HFF-Myc (cell line): ENCODE data around the gene EVA1C.

Experiments
- DNase-seq: peaks from one replicate; pipeline ENCODE4 v3.0.0-alpha.2; 2011; ENCODE audit warnings: low read depth; ENCODE audit errors: extremely low read depth
- H3K4me3 ChIP-seq: replicated peaks from 2 replicates; pipeline ENCODE4 v1.5.1; 2011; ENCODE audit warnings: low read depth, mild to moderate bottlenecking, control low read depth, low read length
- CTCF ChIP-seq: IDR thresholded peaks from 2 replicates; pipeline ENCODE4 v1.5.1; 2012; ENCODE audit warnings: mild to moderate bottlenecking, low read depth, low read length, control low read depth; ENCODE audit errors: missing control alignments

The EVA1C gene

DNA sequence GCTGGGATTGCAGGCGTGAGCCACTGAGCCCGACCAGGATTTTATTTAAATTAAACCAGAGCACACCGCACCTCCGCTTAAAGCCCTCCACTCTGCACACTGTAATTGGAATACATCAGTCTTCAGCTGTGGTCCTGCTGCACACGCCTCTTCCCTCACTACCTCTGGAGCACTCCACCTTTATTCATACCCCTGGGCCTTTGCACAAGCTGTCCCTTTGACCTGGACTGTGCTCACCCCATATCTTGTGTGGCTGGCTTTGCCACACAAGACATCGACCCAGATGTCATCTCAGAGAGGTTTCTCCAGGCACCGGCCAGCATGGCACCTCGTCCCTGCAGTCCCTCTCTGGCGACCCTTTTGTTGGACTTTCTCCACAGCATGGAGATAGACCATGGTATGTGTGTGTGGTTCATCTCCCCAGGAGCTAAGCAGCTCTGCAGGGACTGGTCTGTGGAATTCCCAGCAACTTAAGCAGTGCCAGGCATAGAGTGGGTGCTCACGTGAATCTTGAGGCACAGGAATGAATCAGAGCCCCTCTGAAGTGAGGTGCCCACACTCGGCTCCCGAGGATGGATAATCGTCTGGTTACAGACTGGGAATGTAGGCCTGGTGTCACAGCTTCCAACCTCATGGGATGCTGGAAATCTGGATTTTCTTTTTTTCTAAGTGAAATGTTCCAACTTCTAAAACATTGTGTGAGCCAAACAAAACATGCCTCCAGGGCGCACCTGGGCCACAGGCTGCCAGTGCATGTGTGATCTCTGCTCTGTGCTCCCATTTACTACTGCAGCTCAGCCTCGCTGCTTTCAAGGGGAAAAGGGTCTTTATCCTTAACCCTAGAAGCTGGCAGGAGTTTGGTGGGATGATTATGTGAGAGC lies 61.9 kb downstream of the EVA1C start:
- H3K4me3 ChIP-seq, result no peak overlapping the region
- no peak for TF ChIP-seq CTCF
- no peak for DNase-seq

DNA sequence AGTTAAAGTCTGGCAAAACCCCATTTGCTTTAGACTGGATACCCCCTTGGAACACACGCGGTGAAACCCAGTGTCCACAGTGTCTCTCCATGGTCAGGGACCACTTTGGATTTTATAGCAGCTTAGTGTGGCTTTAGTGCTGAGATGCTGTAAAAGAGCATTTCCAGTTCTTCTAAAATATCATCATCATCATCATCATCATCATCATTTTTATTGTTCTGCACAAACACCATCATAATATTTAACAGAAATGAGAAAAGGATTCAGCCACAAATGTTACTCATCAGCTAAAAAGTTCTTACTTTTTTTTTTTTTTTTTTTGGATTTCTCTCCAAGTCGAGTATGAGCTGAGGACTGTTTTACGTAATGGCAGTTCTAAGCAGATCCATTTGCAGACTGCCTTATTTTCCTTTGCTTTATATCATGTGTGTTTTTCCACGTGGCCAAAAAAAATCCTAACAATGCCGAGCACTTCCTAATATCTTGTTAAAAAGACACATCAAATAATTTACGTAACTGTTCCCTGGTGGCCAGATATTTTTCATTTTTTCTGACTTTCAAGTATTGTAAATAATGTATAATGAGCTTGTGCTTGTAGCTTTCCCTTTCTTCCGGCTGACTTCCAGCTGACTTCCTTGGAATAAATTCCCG lies 62.8 kb downstream of the EVA1C start:
- TF ChIP-seq CTCF, result no peak
- DNase-seq, result peak; percentile 15
- no peak overlapping the region for H3K4me3 ChIP-seq

- no peak for TF ChIP-seq CTCF
- DNase-seq, result no peak
- H3K4me3 ChIP-seq, result no peak overlapping the region
Measured at GRCh38 chr21:32476661-32477423, 64.3 kb downstream of the EVA1C start.

DNA sequence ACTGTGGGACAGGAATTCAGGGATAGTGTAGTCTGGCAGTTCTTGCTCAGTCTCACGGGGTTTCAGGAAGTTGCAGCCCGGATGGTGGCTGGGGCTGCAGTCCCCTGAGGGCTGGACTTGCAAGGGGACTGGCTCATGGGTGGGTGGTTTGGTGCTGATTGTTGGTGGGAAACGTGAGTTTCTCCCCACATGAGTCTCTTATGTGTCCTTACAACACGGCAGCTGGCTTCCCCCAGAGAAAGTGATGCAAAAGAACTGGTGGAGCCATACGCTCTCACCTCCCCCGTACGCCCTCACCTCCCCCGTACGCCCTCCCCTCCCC lies 64.9 kb downstream of the EVA1C start:
- no peak for DNase-seq
- no peak overlapping the region for H3K4me3 ChIP-seq
- TF ChIP-seq CTCF, result no peak

- H3K4me3 ChIP-seq, result no peak overlapping the region
- no peak for TF ChIP-seq CTCF
- no peak for DNase-seq
Measured at GRCh38 chr21:32481875-32482408, 69.4 kb downstream of the EVA1C start.

- H3K4me3 ChIP-seq, result no peak overlapping the region
- no peak for DNase-seq
- no peak for TF ChIP-seq CTCF
Measured at GRCh38 chr21:32482565-32483292, 70.2 kb downstream of the EVA1C start.
